Amniotic stem cell (primary cell): ENCODE measurements around the gene DPYSL5.
A peak's percentile ranks its signal among the peaks of the same experiment; 100 is the strongest.

ENCODE experiments used
- DNase-seq: peaks from one replicate; lab custom pipeline; 2025; lab: John Stamatoyannopoulos, UW

DPYSL5 gene

DNA sequence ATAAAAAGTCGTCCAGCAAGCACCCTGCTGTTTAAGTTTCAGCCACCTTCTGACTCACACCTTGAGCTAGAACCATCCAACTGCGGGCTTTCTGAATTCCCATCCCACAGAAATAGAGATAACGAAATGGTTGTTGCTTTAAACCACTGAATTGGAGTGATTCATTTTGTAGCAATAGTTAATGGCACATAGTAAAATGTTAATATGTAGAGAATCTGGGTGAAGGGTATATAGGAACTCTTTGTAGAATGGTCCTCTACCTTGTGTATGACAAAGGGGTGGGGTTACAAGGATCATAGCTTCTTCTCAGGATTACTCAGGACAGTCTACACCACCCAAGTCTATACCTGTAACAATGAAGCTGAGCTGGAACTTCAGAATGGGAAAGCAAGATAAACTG is 120.1 kb downstream of the DPYSL5 start:
- DNase-seq: no peak

DNA sequence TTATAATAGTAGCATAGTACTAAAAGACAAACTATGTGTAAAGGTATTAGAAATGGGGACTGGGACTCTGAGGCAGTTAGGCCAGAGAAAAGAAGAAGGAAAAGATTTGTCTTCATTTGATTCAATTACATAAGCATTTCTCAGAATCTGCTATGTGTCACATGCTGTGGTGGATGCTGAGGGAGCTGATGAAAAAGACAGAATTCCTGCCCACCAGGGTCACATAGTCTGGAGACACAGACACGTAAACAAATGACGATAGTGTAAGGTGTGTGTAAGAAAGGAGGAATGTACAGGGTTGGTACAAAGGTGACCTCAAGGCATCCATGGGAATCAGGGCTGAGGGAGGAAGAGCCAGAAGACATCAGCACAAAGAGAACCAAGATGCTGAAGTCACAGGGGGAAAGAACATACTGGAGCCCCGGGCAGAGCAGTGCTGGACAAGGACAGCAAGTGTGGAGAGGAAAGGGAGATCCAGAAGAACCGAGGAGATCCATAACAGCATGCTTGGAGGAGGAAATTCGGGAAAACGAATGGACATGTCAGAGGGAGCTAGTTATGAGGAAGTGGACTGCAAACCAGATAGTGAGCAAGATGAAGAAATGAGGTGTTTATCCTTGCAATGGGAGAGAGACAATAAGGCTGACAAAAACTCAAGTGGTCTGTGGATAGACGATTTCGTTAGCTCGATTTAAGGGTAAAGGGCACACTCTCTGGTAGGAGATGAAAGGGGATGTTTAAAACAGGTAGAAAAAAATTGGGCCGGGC is 121.3 kb downstream of the DPYSL5 start:
- no peak for DNase-seq

DNA sequence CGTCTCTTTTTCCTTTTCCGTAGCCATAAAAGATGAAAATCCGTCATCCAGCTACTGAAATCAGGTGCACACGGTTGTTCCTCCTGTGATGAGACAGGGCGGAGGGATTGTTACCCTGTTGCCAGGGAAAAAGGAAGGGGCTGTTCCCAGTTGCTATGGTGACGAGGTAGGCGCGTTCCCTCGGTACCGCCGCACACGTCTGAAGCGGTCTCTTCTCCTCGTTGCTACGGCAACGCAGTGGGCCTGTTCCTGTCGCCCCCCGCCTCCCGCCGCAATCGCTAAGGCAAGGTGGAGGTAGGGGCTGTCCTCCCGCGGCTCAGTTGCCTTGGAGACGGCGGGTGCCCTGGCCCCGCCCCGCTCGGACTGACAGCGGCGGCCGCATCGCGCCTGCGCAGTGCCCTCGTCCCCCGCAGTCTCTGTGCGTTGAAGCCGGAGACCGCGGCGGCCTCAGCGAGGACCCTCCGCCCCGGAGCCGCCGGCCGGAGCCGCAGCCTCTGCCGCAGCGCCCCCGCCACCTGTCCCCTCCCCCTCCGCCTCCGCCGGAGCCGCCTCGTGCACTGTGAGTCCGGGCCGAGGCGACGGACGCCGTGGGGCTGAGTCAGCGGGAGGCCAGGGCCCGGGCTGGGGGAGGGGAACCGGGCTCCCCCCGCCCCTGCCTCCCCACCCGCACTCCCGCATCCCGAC is 122.5 kb downstream of the DPYSL5 start, which contains the start of gene MAPRE3:
Gene MAPRE3 (plus strand): TSS at position 394 of the 684 bp plus-strand sequence. CDS start 51,582 bp downstream, outside the sequence.
- DNase-seq: peak; percentile 63

DNA sequence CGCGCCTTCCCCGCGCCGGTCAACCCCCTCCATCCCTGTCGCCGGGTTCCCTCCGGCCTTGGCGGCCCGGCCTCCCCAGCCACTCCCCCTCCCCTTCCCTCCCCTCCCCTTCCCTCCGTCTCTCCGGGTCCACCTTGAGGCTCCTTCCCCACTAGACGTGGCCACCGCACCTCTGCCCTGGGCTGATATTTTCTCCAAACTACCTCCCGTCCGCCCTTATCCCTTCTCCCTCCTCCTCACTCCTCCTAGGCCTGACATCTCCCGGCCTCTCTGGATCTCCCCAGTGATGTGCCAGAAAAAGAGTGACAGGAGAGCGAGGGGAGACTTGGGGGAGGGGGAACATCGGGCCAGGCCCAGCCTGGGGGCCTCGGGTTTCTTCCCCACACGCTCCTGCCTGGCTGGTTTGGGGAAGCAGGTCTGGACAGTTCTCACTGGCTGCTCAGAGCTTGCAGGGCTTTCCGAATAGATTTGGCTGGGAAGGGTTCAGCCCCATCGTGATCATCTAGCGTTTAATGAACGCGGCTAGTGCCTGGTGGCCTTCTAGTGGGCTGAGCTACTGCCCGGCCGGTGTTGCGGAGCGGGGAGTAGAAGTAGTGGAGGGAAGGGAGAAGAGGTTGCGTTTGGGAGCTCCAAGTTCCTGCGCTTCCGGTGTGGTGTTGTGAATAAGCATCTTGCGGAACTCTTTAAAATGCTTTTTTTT is 123.1 kb downstream of the DPYSL5 start:
- no peak for DNase-seq

DNA sequence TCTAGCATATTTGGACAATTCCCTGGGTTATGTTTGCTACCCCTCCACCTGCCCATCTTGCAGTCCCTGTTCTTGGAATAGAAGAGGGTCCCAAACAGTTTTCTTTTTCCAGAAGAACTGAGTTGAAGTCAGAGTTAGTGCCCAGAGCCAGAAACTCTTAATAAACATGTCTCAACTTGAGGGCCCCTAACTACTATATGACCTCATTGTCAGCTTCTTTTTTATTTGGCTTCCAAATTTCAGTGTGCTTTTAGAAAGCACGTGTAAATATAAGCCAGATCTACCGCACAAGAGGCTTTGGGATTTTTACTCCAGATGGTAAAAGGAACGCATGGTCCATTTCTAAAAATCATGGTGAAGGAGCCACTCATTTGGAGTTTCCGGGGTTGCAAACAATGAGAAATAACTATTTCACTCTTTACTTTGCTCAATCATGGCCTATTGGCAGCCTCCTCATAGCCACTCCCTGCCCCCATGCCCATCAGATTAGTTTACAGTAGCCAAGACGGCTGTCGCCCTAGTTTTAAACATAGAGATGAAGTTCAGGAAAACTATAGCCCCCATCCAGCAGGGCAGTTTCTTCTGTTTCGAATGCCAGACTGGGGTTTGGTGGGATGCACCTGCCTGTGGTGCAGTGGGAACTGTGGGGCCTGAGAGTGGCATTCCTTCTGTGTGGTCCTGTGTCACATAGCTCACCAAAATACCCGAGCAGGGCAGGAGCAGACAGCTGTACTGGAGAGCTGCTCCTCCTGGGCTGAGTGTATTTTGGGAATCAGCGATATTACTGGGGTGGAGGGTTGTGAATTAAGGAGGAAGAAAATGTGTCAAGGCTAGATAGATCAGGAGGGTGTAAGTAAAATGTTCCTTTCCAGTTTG is 124.2 kb downstream of the DPYSL5 start:
- no peak for DNase-seq

DNA sequence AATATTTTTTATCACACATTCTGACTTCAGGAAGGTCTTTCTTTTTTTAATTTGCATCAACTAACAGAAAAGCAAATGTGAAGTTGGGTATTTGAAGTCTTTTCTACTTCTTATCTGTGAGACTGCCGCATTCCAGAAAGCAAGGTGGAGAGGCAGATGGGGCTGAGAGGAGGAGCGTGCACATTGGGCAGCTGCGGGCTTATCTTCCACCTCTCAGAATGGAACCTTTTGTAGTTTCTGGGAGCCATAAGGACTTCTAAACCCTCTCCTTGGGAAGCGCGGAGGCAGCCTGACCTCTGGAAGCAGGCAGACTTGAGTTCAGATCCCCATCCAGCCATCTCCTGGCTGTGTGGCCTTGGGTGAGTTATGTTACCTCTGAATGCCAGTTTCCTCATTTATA is 126.4 kb downstream of the DPYSL5 start:
- no peak for DNase-seq

DNA sequence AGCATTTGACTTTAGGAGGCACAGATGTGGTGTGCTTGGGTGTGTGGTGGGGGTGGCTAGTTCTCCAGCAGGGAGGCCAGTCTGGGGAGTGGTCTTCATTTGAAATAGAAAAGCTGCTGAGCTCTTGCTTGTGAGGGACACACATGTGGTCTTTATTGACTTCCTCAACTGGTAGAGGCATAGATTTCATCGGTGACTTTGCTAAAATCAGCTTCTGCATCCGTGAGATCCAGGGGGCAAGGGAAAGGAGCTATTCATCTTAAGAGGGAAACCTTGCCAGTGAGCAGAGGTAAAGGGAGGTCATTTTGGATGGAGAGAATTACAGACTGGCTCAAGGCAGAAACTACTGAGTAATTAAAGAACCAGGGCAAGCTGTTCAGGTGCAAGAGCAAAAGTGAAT is 127.2 kb downstream of the DPYSL5 start:
- DNase-seq: no peak

DNA sequence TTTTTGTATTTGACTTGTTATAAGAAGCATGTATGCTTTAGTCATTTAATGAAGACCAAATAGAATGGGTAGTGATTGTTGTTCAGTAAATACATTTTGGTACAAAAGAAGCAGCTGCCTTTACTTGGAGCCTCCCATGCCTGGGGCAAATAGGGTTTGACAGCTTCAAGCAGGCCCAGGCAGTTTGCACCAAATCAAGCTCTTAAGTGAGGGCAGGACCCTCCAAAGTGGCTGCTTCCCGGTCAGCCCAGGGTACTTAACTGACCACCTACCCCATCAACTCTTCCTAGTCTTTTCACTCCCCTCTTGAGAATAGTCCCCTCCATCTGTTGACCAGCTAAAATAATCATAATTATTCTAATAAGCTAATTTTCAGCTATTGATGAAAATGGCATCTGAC is 127.7 kb downstream of the DPYSL5 start:
- no peak for DNase-seq

DNA sequence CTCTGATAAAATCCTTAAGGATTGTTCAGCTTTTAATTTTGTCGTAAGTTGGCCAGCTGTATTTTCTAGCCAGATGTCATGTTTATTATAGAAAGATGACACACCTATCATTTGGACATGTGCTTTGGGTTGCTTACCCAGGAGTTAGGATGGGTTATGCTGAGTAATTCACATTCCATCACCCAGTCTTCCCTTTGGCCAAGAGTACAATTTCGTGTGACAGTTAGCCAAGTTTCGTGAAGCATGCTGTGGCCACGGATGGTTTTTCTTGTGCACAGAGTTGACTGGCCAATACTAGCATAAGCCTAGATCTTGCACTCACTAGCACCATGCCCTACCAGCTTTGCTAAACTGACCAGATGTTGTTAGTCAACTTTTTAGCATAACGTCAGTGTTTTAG is 128.3 kb downstream of the DPYSL5 start:
- no peak for DNase-seq

DNA sequence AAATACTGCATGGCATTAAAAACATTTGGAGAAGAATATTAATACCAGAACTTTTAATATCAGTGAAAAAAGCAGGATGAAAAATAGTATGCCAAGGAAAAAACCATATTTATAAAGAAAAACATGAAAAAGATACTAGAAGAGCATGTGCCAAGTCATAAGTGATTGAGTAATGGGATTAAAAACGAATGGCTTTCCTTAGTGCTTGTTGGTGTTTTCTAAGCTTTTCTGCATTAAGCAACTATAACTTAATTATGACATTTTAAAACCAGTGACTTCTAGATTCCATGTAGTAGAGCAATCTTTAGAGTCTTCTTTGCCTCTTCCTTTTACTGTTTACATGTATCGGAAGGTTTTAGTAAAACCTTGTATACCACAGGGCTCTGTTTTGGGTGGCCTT is 129.1 kb downstream of the DPYSL5 start:
- no peak for DNase-seq

DNA sequence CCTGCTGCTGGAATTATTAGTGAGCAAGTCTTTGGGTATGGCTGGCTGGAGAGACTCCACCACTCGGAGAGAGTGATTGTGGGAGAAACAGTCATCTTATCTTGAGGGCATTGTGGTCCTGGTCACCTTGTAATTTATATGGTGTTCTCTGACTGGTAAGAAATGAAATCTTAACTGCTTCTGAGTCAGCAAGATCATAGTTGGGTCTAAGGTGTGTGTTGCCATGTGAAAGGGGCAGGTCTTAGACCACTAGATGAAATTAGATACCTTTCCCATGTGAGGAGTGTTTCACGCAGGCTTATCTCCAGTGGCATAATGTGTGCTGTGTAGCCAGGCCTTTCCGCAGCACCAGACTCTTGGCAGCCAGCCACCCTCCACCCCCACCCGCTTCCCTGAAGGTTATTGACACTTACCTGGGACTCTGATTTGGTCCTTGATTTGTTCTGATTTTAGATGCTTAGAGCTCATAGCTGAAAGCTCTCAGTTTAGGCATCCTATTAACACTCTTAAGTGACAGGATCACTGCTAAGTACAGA is 130.2 kb downstream of the DPYSL5 start:
- no peak for DNase-seq

DNA sequence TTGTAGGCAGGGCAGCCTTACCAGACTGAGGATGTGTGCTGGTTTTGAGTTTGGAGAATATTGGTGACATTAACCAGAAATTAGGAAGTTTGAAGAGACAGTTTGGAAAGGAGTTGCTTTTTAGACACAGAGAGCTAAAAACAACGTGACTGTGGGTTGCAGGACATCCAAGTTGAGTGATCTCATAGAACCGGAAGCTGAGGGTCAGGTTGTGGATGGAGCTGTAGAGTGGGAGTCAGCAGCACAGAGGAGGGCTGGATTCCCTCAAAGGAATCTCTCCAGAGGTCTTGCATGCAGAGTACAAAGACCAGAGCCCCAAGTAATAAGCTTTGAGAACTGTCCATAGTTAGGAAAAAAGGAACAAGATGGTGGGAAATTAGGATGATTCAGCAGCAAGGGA is 131.8 kb downstream of the DPYSL5 start:
- no peak for DNase-seq

DNA sequence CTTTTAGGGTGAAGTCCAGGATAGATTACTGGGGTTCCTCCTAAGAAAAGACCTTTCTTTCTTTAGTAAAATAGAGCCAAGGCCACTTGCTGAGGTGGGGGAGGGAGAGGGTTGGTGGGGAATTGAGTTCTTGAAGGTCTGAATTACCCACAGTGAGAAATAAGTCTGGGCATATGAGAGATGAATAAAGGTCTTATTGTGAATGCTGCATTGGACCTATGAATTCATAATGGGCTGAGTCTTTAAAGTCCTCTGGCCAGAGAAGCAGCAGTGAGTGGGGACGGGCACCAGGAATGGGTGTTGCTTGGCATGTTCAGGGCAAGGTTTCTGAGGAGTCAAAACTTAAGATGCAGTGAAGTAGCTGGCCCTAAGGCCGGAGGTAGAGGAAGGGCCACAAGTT is 133.0 kb downstream of the DPYSL5 start:
- no peak for DNase-seq

DNA sequence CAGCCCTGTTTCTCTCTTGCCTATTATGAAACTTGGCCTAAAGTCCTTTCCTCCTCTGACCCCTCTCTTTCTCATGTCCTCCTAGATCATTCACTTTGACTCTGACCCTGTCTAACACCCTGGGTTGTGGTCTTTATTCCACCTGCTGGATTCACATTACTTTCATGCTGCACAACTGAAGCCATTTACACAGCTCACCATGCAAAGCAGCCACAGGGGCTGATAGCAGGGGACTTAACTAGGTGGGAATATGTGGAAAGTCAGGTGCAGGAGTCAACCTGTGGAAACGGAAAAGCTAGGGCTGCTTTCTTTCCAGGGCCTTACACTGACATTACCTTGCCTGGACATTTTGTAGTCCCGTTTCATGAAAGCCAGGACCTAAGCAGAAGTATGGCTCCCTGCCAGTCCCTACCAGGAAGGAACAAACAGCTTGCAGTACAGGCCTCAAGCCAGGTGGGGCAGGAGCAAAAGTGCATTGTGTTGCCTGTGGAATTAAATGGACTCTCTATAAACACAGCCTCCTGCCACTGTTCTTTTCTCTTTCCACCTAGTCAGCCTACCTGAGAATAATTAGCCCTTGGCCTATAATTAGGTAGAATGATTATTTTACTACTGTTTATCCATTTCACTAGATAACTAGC is 134.3 kb downstream of the DPYSL5 start:
- DNase-seq: no peak

DNA sequence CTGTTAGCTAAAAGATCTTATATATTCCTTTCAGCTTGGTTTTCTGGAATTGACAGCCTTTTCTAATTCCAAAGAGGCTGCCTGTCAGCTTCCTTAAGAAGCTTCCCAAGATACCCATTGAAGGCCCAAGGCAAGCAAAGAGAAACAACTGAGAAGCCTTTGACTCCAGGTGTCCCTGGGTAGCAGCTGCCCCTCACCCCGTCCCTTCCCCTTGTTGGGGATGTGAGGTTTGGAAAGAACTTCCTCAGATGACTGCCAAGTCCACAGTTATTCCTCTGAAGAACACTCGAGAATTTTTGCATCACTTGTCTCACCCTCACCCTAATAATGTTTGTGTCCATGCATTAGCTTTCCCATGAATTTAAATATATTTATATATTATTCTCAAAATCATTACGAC is 135.8 kb downstream of the DPYSL5 start:
- no peak for DNase-seq

DNA sequence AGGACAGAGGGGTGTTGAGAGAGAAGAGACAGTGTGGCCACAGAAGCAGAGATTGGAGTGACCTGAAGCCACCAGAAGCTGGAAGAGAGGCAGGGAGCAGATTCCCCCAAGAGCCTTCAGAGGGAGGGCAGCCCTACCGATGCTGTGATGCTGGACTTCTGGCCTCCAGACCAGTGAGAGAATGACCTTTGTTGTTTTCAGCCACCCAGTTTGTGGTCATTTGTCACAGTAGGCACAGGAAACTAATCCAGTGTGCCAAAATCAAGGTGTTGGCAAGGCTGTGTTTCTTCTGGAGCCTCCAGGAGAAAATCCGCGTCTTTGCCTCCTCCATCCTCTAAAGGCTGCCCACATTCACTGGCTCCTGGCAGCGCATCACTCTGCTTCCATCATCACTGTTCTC is 137.9 kb downstream of the DPYSL5 start:
- DNase-seq: no peak

DNA sequence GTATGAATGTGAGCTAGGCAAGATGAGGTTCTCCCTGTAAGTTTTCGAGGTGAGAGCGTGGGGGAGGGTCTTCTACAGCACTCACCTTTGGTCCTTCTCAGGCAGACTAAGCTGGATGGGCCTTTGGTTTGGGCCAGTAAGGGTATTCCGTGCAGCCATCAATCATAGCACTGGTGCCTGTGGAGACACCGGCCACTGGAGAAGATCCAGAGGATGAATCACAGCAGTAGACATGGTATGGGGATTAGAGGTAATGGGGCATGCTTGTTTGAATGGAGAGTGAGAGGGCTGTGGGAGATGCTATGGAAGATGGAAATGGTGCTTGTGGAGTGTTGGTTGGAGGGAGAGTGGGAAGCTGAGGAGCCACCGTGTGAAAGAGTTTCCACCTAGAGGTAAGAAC is 138.6 kb downstream of the DPYSL5 start:
- DNase-seq: no peak

DNA sequence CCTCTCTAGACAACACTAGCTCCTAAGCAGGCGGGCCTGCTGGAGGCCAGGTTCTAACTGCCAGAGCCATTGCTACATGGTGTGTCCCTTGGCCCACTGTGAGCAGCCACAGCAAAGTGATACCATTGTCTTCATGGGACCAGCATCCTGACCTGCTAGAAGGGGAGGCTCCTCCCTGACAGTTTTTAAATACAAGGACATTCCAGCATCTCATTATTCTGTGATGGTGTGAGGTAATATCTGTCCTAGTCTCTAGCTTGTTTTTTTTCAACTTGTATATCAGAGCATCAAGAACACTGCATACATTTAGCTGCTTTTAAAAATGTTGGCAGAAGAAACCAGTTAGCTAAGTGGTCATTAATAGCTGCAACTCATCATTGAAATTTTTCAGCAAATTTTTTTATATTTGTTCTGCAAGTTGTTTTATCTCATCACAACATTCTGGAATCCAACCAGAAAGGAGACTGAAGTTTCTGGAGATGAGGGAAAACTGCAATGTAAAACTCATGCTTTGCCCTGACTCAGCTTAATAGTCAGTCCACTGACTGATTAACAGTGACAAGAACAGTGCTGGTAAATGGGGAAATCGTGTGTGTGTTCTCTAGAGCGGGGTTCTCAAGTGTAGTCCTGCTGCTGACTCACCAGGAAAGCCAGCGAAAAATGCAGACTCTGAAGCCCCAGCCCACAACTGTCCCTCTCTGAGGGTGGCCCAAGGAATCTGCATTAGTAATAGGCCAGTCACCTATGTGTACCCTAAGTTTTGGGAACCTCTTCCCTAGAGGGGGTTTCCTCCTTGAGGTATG is 140.3 kb downstream of the DPYSL5 start:
- peak; percentile 81 for DNase-seq

DNA sequence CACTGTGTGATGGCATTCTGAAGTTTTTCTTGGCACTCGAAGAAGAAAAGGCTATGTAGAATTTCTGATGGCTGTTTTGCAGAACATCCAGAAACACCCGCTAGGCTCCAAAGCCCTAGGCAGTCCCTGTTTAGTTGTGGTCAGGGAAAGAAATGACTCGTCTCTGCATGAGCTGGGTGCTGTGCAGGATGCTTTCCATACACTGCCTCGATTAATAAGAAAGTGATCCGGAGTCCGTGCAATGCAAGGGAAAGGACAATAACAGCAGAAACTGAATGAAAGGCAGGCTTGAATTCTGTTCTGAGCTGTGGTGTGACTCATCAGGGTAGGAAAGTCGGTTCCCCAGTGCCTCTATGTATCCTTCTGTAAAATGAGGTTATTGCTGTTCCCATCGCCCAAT is 141.2 kb downstream of the DPYSL5 start:
- no peak for DNase-seq

DNA sequence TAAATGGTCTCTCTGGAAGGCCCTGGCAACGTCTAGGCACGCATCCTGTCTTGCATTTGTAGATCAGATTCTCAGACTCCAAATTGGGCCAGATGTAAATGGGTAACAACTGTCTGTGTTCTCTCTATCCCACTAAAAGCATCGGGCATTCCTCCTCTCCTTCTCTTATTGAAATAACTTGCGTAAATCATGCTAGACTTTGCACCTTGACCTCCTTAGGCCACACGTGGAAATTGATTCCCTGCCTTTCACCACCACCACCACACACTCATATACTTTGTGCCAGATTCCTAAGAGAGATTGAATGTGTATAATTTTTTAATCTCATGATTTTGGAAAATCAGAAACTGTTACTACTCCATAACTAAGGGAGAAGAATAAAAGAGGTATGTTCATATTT is 143.8 kb downstream of the DPYSL5 start:
- DNase-seq: no peak
